CD4-positive, alpha-beta T cell treated with Interleukin-4 for 4 hours (primary cell): Measurements from ENCODE around the gene EFNA3.

ENCODE experiments used
- DNase-seq: peaks from one replicate; pipeline ENCODE4 v3.0.0-alpha.2; 2020

EFNA3 gene

DNA sequence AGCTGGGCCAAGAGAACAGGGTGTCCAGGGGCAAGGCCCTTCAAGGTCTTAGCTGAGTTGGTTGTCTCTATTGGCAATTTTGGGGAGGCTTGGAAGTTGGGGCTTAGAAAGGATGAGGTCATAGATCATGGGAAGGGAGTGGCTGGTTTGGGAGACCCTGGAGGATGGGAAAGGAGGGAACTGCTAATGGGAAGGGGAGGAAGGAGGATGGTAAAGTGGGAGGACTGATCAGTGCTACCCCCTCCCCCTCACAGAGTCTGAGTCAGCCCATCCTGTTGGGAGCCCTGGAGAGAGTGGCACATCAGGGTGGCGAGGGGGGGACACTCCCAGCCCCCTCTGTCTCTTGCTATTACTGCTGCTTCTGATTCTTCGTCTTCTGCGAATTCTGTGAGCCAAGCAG, 10.0 kb upstream of the EFNA3 start:
- no peak for DNase-seq

- DNase-seq = no peak
Measured at GRCh38 chr1:155069551-155070157, 9.0 kb upstream of the EFNA3 start.

GRCh38 chr1:155070158-155070621, 8.4 kb upstream of the EFNA3 start:
- no peak for DNase-seq

DNA sequence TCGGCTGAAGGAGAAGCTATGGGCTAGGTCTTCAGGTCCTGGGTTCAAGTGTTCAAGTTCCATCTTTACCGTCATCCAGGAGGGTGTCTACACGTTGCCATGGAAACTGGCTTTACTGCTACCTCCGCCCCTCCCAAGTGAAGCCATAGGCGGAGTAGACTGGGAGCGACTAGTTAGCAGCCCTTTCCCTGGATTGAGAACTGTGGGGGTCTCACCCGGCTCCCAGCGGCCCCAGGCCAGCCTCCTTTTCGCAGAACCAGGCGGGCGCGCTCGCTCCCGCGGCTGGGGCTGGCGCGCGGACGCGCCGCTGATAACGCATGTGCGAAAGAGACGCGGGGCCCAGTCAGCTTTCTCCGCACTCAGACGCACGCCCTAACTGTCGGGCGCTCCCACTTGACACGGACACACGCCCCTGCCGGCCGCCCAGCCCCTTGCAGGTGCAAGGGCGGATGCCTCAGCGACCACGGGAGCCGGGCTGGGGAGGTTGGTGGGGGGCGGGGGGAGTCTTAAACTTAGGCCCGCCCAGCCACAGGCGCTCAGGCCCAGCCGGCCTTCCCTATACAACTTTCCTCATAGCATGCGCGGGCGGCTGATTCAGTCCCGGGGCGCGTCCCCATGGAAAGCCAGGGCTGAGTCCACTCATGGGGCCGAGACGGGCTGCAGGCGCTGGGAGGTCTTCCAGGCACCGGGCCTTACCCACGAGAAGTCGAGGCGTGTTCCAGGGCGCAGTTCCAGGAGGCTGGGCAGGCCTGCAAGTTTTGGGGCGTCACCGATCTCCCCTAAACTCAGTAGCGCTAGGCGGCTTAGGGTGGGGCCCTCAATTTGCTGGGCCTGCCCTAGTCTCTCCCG, 7.7 kb upstream of the EFNA3 start:
- peak; percentile 65 for DNase-seq

DNA sequence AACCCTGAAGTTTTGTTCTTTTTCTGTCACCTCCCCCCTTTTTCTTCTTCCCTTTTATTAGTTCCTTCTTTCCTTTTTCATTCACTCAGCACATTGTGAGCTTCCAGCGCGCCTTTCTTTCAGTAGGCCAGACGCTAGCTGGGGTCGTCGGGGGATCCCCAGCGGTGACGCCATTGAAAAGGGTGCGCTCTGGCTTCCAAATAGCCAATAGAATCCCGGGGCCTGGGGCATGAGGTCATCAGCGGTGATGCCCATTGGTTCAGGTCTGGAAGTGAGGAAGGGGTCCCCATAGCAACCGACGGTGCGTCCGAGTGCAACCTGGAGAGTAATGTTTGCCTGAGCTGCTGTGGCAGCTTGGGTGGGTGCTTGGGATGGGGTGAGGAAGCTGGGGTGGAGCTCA, 6.9 kb upstream of the EFNA3 start:
- DNase-seq = no peak

DNA sequence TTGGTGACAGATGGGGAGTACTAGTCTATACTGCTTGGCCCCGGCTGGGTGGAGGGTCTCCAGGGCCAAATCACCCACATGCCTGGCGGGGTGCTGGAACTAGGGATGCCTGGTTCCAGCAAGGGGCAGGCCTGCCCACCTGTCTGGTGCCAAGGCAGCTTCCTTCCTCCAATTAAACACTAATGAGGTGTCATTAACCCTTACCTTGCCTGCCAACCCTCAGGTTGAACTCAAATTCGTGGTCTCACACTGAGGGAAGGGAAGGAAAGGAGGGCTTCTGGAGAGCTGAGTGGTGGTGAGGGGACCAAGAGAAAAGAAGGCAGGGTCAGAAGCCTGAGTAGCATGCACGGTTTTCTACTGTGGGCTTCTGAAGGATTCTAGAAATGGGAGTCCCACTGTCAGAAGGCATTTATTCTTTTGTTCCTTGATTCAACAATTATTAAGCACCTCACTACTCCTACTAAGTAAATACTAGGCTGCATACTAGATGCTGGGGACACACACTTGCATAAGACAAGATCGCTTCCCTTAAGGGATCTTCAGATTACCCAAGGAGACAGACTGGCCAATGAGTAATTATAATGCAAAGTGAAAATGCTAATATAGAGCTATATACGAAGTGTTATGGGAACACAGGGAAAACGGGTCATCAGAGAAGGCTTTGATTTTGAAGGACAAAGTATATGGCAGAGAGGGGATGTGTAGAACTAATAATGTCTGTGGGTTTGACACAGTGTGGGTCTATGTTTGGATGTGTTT, 5.9 kb upstream of the EFNA3 start:
- DNase-seq = no peak

- DNase-seq = no peak
Measured at GRCh38 chr1:155073377-155074242, 5.0 kb upstream of the EFNA3 start.

DNA sequence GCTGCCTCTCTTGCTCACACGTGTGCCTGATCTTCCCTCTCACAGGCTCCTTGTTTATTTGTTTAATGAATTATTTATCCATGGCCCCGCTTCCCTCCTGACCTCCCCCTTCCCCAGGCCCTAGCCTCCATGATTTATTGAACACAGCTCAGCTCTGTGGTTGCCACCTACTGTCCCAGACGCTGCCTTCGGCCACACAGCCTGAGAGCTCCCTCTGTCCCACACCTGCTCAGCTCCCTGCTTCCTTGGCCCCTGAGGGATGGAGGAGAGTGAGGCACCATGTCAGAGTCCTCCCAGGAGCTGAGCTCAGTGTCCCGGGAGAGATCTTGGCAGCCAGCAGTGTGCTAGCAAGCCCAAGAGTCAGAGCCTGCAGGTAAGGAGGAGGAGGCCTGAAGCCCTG, 3.1 kb upstream of the EFNA3 start:
- DNase-seq = no peak

DNA sequence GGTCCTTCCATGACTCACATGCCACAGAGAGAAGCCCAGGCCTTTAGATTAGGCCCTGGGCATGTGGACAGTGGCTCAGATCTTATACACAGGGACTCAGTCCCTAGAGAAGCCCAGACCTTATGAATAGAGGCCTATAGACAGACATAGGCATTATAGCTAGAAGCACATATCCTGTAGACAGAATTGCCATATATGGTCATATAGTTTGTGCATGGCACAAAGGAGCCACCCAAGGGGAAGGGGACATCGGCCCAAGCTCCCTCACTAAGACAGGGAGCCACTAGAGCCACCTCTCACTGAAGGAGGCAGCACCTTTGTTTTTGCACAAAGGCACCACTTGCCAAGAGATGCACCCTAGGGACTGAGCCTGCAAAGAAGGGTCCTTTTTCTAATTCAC, 2.3 kb upstream of the EFNA3 start:
- no peak for DNase-seq

- no peak for DNase-seq
Measured at GRCh38 chr1:155077346-155077745, 1.3 kb upstream of the EFNA3 start.

DNA sequence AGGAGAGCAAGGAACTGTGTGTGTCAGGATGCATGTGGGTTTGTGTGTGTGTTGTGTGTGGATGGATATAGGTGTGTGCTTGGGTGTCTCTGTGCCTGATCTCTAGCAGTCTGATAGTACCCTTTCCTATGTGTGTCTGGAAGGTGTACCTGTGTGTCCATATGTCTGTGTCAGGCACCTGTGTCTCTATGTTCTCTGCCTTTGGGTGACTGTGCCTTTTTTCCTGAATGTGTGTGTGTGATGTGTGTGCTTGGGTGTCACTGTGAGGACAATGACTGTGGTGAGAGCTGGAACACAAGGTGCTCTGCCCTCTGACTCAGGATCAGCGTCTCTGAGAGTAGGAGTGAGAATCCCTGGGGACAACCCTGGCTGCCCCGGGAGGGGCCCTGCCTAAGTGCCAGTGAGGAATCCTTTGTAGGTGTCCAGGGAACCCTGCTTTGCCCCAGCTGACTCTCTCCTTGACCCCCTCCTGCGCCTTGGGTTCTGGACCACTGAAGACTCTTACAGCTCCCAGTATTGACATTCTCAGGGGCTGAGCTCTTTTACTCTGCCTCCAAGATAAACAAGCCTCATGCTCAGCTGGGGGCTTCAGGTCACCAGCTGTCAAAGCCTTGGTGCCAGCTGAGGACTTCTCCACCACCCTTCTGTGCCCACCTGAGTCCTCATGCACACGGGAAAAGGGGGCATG, 735 bp upstream of the EFNA3 start:
- DNase-seq = no peak

DNA sequence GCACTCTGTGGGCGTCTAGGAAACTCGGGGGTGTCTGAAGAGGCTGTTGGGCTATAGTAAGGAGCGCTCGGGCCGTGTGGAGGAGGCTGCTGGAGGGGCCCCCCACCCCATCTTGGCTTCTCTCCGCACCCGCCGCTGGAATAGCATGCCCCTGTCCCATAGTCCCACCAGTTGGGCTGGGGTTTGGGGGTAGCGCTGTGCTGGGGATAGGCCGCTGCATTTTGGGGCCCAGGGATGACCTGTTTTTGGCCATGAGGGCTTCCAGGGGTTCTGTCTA, 511 bp downstream of the EFNA3 start:
- DNase-seq = no peak

DNA sequence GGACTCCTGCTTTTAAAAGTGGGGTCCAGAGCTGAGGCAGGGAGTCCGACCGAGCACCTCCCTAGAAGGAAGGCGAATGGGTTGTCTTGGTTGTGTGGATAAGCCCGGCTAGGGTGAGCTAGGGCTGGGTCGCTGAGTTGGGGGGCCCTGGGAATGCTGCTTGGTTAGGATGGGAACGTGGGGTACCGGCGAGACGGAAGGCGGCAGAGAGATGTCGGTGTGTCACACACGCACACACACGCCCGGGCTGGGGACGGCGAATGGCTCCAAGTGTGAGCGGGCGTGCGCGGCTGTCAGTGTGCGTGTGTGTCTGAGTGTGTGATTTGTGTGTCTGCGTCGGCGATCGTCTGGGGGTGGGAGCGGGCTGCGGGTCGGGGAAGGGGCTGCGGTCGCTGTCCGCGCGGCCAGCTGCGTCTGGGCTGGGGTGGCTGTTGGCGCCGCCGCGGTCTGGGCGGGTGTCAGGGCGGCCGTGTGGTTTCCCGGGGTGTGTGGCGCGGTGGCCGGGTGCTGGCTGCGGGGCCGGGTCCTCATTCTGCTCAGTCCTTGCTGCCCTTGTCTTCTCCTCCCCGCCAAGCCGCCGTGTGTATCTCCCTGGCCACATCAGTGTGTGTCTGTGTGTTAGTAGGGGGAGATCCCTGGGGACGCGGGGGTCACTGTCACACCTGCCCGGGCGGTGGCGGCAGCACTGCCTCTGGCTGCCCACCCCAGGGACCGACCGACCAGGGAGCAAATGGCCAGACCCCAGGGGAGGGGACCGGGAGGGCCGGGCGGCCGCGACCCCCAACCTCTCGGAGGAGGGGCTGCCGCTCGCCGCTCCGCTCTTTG, 1.1 kb downstream of the EFNA3 start:
- no peak for DNase-seq

- no peak for DNase-seq
Measured at GRCh38 chr1:155080312-155081228, 1.9 kb downstream of the EFNA3 start.

- DNase-seq = no peak
Measured at GRCh38 chr1:155081472-155082300, 3.0 kb downstream of the EFNA3 start.

GRCh38 chr1:155082301-155083051, 3.8 kb downstream of the EFNA3 start:
- DNase-seq = no peak

DNA sequence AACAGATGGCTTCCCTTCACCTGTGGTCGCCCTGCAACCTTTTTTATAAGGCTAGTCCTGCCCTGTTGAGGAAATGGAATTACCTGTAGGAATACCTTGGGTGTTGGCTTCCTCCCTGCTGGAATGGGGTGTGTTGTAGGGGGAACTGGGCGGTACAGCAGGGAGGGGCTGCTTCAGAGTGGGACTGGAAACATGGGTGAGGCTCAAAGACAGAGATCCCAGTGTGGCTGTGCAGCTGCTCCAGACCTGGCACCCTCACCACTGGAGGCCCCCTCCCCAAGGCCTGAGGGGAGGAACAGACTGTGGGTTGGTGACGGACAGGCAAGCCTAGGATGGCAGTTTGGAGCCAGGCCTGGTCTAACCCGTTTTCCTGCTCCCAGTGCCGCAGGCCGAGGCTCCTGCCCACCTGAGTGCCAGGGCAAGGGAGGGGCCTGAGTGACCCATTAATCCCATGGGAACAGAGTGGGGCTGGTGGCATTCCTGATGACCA, 4.5 kb downstream of the EFNA3 start:
- no peak for DNase-seq
